HepG2 (cell line): ENCODE data around the gene RASSF7. TPM values are rescaled to one million over a fixed set of nuclear protein-coding genes. Genes with fewer than 3 reads are reported as not detected.

Experiments
- CBX2 ChIP-seq, 2 experiments: fragments of 200-600 bp in 1 of 2; sonication (generic); formaldehyde crosslinking in 1 of 2; IDR thresholded peaks; 2 replicates each; pipeline versions ENCODE4 v1.7.0 to v1.8.1; 2018 to 2022; ENCODE audit warnings: low read depth in 2 of 2, low read length in 1 of 2, mild to moderate bottlenecking in 1 of 2, missing genetic modification reagents in 1 of 2
- DMAP1 ChIP-seq: IDR thresholded peaks from 2 replicates; pipeline ENCODE4 v1.6.1; 2016
- DPF2 ChIP-seq: sonication (generic); formaldehyde crosslinking; IDR thresholded peaks from 2 replicates; pipeline ENCODE4 v1.4.0; 2020; ENCODE audit warnings: mild to moderate bottlenecking, low read depth, missing genetic modification reagents, borderline replicate concordance
- FOXJ3 ChIP-seq: sonication (generic); formaldehyde crosslinking; IDR thresholded peaks from 2 replicates; pipeline ENCODE4 v1.4.0; 2020; ENCODE audit warnings: missing genetic modification reagents, mild to moderate bottlenecking, borderline replicate concordance
- GMEB1 ChIP-seq: sonication (generic); formaldehyde crosslinking; IDR thresholded peaks from 2 replicates; pipeline ENCODE4 v1.5.1; 2020; ENCODE audit warnings: missing genetic modification reagents, mild to moderate bottlenecking, borderline replicate concordance
- MEIS2 ChIP-seq: sonication (generic); formaldehyde crosslinking; IDR thresholded peaks from 2 replicates; pipeline ENCODE4 v1.9.0; 2021; ENCODE audit warnings: mild to moderate bottlenecking, missing genetic modification reagents
- TEAD3 ChIP-seq: optimal IDR thresholded peaks from 2 replicates; pipeline ENCODE3; 2016; ENCODE audit warnings: borderline replicate concordance
- ZNF362 ChIP-seq: sonication (generic); formaldehyde crosslinking; IDR thresholded peaks from 2 replicates; pipeline ENCODE4 v1.4.0; 2020; ENCODE audit warnings: missing genetic modification reagents, mild to moderate bottlenecking, borderline replicate concordance
- ZNF432 ChIP-seq: sonication (generic); formaldehyde crosslinking; IDR thresholded peaks from 2 replicates; pipeline ENCODE4 v1.5.0; 2020; ENCODE audit warnings: missing genetic modification reagents, mild to moderate bottlenecking, borderline replicate concordance
- ZNF530 ChIP-seq: sonication (generic); formaldehyde crosslinking; IDR thresholded peaks from 2 replicates; pipeline ENCODE4 v1.5.0; 2020; ENCODE audit warnings: low read depth, mild to moderate bottlenecking, missing genetic modification reagents
- ZNF567 ChIP-seq: sonication (generic); formaldehyde crosslinking; IDR thresholded peaks from 2 replicates; pipeline ENCODE4 v1.8.1; 2023; ENCODE audit warnings: mild to moderate bottlenecking, missing genetic modification reagents, borderline replicate concordance
- polyA plus RNA-seq, 8 experiments: library from polyadenylated mRNA; depleted of rRNA in 3 of 8; stranded (reverse) in 7 of 8; unstranded in 1 of 8; fragments of >200 nt; fragmentation: Illumina TruSeq in 4 of 8; extraction: Trizol in 4 of 8; gene quantifications; 2 replicates each; pipeline versions ENCODE4 v1.2.1 to v1.2.3, GENCODE V29; 2011 to 2016; ENCODE audit warnings: low read depth in 4 of 8, missing spikeins in 1 of 8, mixed read lengths in 1 of 8; ENCODE audit not compliant: insufficient read depth in 1 of 8
- total RNA-seq, 5 experiments: library from RNA; depleted of rRNA; stranded (reverse); fragments of >200 nt; fragmentation: Illumina TruSeq; extraction: Trizol; gene quantifications; 2 replicates each; pipeline ENCODE4 v1.2.3, GENCODE V29; 2016; ENCODE audit warnings: low read depth in 1 of 5
- TF ChIP-seq, protein P1 (sequence below): sonication (generic); formaldehyde crosslinking; IDR thresholded peaks from 2 replicates; pipeline ENCODE4 v1.8.1; 2022; ENCODE audit warnings: mild to moderate bottlenecking, missing genetic modification reagents
- TF ChIP-seq, protein P2 (sequence below): sonication (generic); formaldehyde crosslinking; IDR thresholded peaks from 2 replicates; pipeline ENCODE4 v1.5.1; 2020; ENCODE audit warnings: missing genetic modification reagents, mild to moderate bottlenecking, borderline replicate concordance
- TF ChIP-seq, protein P3 (sequence below): sonication (generic); formaldehyde crosslinking; IDR thresholded peaks from 2 replicates; pipeline ENCODE4 v1.5.0; 2020; ENCODE audit warnings: mild to moderate bottlenecking, missing genetic modification reagents

RASSF7 gene
- total and polyA plus RNA-seq, 2 of the 13 experiments (the other 11 are each of a cell fraction or from before 2014, with no cell fraction given): 20.2 to 28.6 TPM

GRCh38 chr11:518463-519202 is 42.1 kb upstream of the RASSF7 start (continued):
- no peak for TF ChIP-seq ZNF362
- peak; percentile 59 for TF ChIP-seq TEAD3 (CRISPR knock-in tag)
- peak; percentile 41; the same call in 1 of the 2 replicates for TF ChIP-seq GMEB1
- no peak for TF ChIP-seq DMAP1 (CRISPR knock-in tag)
- no peak for TF ChIP-seq ZNF567 (CRISPR knock-in tag)
- TF ChIP-seq DPF2: no peak
- TF ChIP-seq, protein P1, sequence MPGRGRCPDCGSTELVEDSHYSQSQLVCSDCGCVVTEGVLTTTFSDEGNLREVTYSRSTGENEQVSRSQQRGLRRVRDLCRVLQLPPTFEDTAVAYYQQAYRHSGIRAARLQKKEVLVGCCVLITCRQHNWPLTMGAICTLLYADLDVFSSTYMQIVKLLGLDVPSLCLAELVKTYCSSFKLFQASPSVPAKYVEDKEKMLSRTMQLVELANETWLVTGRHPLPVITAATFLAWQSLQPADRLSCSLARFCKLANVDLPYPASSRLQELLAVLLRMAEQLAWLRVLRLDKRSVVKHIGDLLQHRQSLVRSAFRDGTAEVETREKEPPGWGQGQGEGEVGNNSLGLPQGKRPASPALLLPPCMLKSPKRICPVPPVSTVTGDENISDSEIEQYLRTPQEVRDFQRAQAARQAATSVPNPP (CRISPR knock-in tag): no peak
- TF ChIP-seq FOXJ3: no peak
- TF ChIP-seq ZNF432 (CRISPR knock-in tag): no peak
- no peak for TF ChIP-seq ZNF530 (CRISPR knock-in tag)
- TF ChIP-seq, protein P2, sequence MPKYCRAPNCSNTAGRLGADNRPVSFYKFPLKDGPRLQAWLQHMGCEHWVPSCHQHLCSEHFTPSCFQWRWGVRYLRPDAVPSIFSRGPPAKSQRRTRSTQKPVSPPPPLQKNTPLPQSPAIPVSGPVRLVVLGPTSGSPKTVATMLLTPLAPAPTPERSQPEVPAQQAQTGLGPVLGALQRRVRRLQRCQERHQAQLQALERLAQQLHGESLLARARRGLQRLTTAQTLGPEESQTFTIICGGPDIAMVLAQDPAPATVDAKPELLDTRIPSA (CRISPR knock-in tag): 0 out of 2 replicates have a peak, but pooled peaks have one; percentile 23
- TF ChIP-seq, protein P3, sequence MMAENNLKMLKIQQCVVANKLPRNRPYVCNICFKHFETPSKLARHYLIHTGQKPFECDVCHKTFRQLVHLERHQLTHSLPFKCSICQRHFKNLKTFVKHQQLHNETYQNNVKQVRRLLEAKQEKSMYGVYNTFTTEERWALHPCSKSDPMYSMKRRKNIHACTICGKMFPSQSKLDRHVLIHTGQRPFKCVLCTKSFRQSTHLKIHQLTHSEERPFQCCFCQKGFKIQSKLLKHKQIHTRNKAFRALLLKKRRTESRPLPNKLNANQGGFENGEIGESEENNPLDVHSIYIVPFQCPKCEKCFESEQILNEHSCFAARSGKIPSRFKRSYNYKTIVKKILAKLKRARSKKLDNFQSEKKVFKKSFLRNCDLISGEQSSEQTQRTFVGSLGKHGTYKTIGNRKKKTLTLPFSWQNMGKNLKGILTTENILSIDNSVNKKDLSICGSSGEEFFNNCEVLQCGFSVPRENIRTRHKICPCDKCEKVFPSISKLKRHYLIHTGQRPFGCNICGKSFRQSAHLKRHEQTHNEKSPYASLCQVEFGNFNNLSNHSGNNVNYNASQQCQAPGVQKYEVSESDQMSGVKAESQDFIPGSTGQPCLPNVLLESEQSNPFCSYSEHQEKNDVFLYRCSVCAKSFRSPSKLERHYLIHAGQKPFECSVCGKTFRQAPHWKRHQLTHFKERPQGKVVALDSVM (CRISPR knock-in tag): no peak; the same call in 1 of the 2 replicates
- TF ChIP-seq CBX2 (IDR thresholded peaks at IDR 0.05; ENCODE audit: low read depth, low read length): no peak
- no peak for TF ChIP-seq CBX2 (CRISPR knock-in tag; IDR thresholded peaks at IDR 0.05; ENCODE audit: low read depth)
- peak; percentile 18; the same call in 1 of the 2 replicates for TF ChIP-seq MEIS2 (CRISPR knock-in tag)
